ENCODE data around the gene EXOSC10.

- TF ChIP-seq CBX2 (IDR thresholded peaks at IDR 0.05; ENCODE audit: insufficient read depth, low read length, poor library complexity, severe bottlenecking) (no peak), RB1 (IDR thresholded peaks at IDR 0.05; ENCODE audit: low read depth) (no peak), SMC3 (conservative IDR thresholded peaks at IDR 0.05; ENCODE audit: insufficient read depth, low read depth, low read length) (no peak), MAFK (IDR thresholded peaks at IDR 0.05; ENCODE audit: low read length) (no peak)
These were observed 74.1 kb downstream of the EXOSC10 start for GRCh38 chr1:11025618-11026017.

Measured in K562 (cell line).